ENCODE results near the gene ITGB7. TPM values are rescaled to one million over a fixed set of nuclear protein-coding genes. Genes with fewer than 3 reads are reported as not detected.
"Not testable (repeated sequence)": the region's sequence is repeated elsewhere in the genome, so short reads cannot be mapped to it uniquely, and the experiment has no call there.

ITGB7 gene
- total RNA-seq, 3 donors from 2014 or later (not counting 1 experiment from before 2014, with no cell fraction given), result 329 to 441 (median 439) TPM

DNA sequence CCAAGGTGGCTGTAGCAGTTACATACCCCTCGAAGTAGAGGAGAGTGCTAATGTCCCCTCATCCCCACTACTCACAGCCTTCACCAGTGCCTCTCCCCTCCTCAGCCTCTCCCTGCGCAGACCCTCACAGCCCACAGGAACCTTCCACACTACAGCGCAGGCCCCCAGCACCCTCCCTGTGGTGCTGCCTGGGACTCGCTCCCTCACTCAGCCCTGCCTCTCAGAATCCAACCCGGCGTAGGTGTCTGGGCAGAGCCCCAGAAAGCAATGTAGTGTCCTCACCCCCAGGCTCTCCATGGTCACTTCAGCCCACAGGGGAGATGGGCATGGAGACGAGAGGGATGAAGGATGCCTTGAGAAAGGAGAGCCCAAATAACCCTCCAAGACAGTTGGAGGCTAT is 37.4 kb downstream of the ITGB7 start:
- no peaks in the 10 kb centered on the region for H3K4me1 Mint-ChIP-seq
- H3K36me3 Mint-ChIP-seq, result peaks cover 8% of the 10 kb centered on the region
- no peak for ATAC-seq
- H3K4me3 Mint-ChIP-seq, result no peak overlapping the region
- no peaks in the 10 kb centered on the region for H3K9me3 Mint-ChIP-seq
- Histone ChIP-seq H3K36me3 (ENCODE audit: control insufficient read depth, insufficient read depth, low read length) (peaks cover 3% of the 10 kb centered on the region), H3K4me3 (ENCODE audit: low read length) (no peak overlapping the region), H3K4me1 (ENCODE audit: control insufficient read depth, insufficient read depth, low read length) (no peaks in the 10 kb centered on the region), H3K9me3 (ENCODE audit: control insufficient read depth, insufficient read depth, low read length) (no peaks in the 10 kb centered on the region), H3K27me3 (ENCODE audit: control insufficient read depth, insufficient read depth, low read length) (no peaks in the 10 kb centered on the region), H3K27ac (ENCODE audit: low read length) (no peak overlapping the region)
- WGBS (ENCODE audit: insufficient coverage), result 94% methylated on average over 6 of the region's 7 CpGs
- TF ChIP-seq, protein P1, sequence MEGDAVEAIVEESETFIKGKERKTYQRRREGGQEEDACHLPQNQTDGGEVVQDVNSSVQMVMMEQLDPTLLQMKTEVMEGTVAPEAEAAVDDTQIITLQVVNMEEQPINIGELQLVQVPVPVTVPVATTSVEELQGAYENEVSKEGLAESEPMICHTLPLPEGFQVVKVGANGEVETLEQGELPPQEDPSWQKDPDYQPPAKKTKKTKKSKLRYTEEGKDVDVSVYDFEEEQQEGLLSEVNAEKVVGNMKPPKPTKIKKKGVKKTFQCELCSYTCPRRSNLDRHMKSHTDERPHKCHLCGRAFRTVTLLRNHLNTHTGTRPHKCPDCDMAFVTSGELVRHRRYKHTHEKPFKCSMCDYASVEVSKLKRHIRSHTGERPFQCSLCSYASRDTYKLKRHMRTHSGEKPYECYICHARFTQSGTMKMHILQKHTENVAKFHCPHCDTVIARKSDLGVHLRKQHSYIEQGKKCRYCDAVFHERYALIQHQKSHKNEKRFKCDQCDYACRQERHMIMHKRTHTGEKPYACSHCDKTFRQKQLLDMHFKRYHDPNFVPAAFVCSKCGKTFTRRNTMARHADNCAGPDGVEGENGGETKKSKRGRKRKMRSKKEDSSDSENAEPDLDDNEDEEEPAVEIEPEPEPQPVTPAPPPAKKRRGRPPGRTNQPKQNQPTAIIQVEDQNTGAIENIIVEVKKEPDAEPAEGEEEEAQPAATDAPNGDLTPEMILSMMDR (IDR thresholded peaks at IDR 0.05), result no peak
- H3K27ac Mint-ChIP-seq, result no peak overlapping the region
- DNase-seq, result no peak
- H3K27me3 Mint-ChIP-seq (ENCODE audit: low read depth in 2 of 2), result no peaks in the 10 kb centered on the region
- intact Hi-C loops (cut with micrococcal nuclease), result no loop called here

DNA sequence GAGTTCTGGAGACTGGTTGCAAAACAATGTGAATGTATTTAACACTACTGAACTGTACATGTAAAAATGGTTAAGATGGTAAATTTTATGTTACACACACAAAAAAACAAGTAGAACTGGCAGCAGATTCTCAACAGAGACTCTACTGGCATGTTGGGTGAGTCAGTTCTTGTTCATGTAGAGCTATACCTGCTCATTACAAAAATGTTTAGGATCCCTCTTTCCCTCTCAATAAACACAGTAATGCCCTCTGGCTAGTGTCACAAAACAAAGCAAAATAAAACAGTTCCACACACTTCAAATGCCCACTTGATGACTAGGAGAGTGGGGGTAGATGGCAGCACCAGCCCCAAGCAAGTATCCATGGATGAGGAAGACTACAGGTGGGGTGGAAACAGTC is 40.2 kb downstream of the ITGB7 start:
- TF ChIP-seq, protein P1 (IDR thresholded peaks at IDR 0.05), result no peak
- no peak for DNase-seq
- Mint-ChIP-seq H3K27ac (no peak overlapping the region), H3K27me3 (ENCODE audit: low read depth in 2 of 2) (no peaks in the 10 kb centered on the region), H3K36me3 (peaks cover 5% of the 10 kb centered on the region), H3K4me1 (no peaks in the 10 kb centered on the region), H3K4me3 (no peak overlapping the region), H3K9me3 (no peaks in the 10 kb centered on the region)
- H3K9me3 ChIP-seq (ENCODE audit: control insufficient read depth, insufficient read depth, low read length), result no peaks in the 10 kb centered on the region
- no peak for ATAC-seq
- H3K36me3 ChIP-seq (ENCODE audit: control insufficient read depth, insufficient read depth, low read length), result peaks cover 3% of the 10 kb centered on the region
- intact Hi-C loops (cut with micrococcal nuclease), result no loop called here
- H3K27ac ChIP-seq (ENCODE audit: low read length), result no peak overlapping the region
- no peaks in the 10 kb centered on the region for H3K4me1 ChIP-seq (ENCODE audit: control insufficient read depth, insufficient read depth, low read length)
- H3K4me3 ChIP-seq (ENCODE audit: low read length), result no peak overlapping the region
- no peaks in the 10 kb centered on the region for H3K27me3 ChIP-seq (ENCODE audit: control insufficient read depth, insufficient read depth, low read length)

DNA sequence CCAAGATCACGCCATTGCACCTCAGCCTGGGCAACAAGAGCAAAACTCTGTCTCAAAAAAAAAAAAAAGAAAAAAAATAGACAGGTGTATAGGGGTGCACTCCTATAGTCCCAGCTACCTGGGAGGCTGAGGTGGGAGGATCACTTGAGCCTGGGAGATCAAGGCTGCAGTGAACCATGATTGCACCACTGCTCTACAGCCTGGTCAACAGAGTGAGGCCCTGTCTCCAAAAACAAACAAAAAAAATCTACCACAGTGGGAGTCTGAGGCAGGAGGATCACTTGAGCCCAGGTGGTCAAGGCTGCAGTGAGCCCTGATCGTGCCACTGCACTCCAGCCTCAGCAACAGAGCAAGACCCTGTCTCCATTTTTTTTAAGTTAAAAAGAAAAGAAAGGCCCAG is 44.0 kb downstream of the ITGB7 start:
- H3K27ac ChIP-seq (ENCODE audit: low read length); H3K27ac Mint-ChIP-seq; H3K27me3 Mint-ChIP-seq (ENCODE audit: low read depth in 2 of 2); H3K4me3 ChIP-seq (ENCODE audit: low read length); H3K36me3 Mint-ChIP-seq; H3K4me1 ChIP-seq (ENCODE audit: control insufficient read depth, insufficient read depth, low read length); intact Hi-C loops (cut with micrococcal nuclease); H3K9me3 ChIP-seq (ENCODE audit: control insufficient read depth, insufficient read depth, low read length); H3K36me3 ChIP-seq (ENCODE audit: control insufficient read depth, insufficient read depth, low read length); ATAC-seq; H3K27me3 ChIP-seq (ENCODE audit: control insufficient read depth, insufficient read depth, low read length); H3K4me1 Mint-ChIP-seq; DNase-seq; H3K9me3 Mint-ChIP-seq; H3K4me3 Mint-ChIP-seq: not testable (repeated sequence)
- WGBS (ENCODE audit: insufficient coverage), result 95% methylated on average over 2 of the region's 2 CpGs

DNA sequence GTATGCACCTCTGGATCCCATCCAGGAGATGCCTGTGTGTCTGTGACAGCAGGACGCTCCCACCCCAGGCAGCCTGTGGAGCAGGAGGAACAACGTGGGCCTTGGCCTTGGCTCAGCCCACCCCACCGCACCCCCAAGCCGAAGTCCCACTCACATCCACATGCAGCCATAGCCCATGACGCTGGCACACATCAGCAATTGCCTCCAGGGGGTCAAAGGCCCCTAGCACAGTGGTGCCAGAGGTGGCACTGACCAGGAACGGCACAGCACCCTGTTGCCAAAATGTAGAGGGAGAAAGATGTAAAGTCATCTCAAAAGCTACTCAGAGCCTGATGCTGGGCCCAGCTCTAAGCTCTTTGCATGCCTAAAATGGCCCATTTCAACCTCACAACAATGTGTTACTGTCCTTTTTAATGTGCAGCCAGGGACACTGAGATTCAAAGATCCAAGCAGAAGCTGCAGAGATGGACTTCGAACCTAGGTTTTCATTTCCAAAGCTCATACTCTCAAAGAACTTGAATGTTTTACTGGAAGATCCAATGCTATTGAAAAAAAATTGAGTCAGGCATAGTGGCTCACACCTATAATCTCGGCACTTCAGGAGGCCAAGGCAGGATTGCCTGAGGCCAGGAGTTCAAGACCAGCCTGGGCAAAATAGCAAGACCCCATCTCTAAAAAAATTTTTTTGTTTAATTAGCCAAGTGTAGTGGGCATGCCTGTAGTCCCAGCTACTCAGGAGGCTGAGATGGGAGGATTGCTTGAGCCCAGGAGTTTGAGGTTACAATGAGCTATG is 45.7 kb downstream of the ITGB7 start:
- DNase-seq, result no peak
- Mint-ChIP-seq H3K27me3 (ENCODE audit: low read depth in 2 of 2) (no peaks in the 10 kb centered on the region), H3K4me3 (no peak overlapping the region), H3K27ac (no peak overlapping the region), H3K4me1 (peaks cover 9% of the 10 kb centered on the region in 2 donors), H3K36me3 (no peaks in the 10 kb centered on the region), H3K9me3 (no peaks in the 10 kb centered on the region)
- ATAC-seq, result no peak
- H3K36me3 ChIP-seq (ENCODE audit: control insufficient read depth, insufficient read depth, low read length), result no peaks in the 10 kb centered on the region
- no peaks in the 10 kb centered on the region for H3K27me3 ChIP-seq (ENCODE audit: control insufficient read depth, insufficient read depth, low read length)
- peaks cover 8% of the 10 kb centered on the region for H3K4me1 ChIP-seq (ENCODE audit: control insufficient read depth, insufficient read depth, low read length)
- WGBS (ENCODE audit: insufficient coverage), result 96% methylated on average over 8 of the region's 8 CpGs
- no peaks in the 10 kb centered on the region for H3K9me3 ChIP-seq (ENCODE audit: control insufficient read depth, insufficient read depth, low read length)
- intact Hi-C loops (cut with micrococcal nuclease), result no loop called here
- no peak overlapping the region for H3K27ac ChIP-seq (ENCODE audit: low read length)
- TF ChIP-seq, protein P1 (IDR thresholded peaks at IDR 0.05), result no peak
- H3K4me3 ChIP-seq (ENCODE audit: low read length), result no peak overlapping the region
